HT-29 (cell line): ENCODE results near the gene BMERB1. TPM values are rescaled to one million over a fixed set of nuclear protein-coding genes. Genes with fewer than 3 reads are reported as not detected.
"Not testable (repeated sequence)": the region's sequence is repeated elsewhere in the genome, so short reads cannot be mapped to it uniquely, and the experiment has no call there.

ENCODE experiments used
- DNase-seq: peaks from one replicate; pipeline ENCODE4 v3.0.0-alpha.2; 2015; ENCODE audit warnings: low spot score
- total RNA-seq: library from RNA; depleted of rRNA; stranded (reverse); fragments of >200 nt; shearing (Covaris generic); gene quantifications from 2 replicates; pipeline ENCODE4 v1.2.3, GENCODE V29; 2014

BMERB1 gene
- total RNA-seq, 1 experiment from 2014 or later = 0.61 TPM

DNA sequence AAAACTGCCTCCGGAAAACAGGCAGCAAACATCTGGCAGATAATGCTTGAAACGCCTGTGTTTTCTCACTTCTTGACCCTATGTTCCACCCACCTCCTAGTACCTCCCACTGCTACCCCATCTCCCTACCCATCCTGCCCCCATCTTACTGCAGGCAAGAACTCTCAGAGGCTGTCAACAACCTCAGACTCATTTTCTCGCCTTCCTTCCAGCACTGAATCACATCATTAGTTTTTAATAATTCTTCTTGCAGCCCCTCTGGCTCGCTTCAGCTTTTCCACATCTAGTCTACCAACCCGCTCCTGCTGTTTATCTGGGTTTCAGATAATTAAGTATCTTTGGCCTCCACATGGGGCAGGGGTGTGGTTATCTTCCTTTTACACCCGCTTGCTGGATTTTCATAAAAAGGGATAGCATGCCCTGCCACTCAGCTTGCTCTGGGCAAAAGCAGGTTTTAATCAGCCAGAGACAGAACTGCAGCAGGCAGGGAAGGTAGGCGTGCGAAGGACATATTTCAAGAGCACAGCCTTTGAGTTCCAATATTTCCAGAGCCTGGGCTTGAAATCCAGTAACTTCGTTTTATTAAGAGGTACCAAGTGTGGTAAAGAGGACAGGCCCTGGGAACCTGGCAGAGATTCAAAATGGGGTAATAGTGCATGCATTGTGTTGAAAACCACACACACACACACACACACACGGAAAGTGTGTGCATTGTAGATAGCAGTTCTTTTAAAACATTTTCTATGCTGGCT lies 87.5 kb downstream of the BMERB1 start:
- DNase-seq = no peak

DNA sequence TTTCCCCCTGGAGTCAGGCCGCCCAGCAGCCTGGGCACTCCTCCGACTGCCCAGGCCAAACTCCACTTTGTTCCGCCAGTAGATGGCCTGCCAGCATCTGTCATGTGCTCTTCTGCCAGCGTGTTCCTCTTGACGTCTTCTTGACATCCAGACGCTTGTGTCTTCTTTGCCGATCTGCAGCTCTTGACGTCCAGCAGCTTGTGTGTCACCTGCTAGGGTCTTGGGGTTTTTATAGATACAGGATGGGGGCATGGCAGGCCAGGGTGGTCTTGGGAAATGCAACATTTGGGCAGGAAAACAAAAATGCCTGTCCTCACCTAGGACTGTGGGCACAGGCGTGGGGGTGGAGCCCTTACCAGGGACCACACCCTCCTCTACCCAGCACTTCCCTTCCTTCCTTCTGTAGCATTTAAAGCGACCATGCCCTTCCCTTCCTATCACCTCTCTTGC lies 88.7 kb downstream of the BMERB1 start:
- DNase-seq = peak; percentile 68

DNA sequence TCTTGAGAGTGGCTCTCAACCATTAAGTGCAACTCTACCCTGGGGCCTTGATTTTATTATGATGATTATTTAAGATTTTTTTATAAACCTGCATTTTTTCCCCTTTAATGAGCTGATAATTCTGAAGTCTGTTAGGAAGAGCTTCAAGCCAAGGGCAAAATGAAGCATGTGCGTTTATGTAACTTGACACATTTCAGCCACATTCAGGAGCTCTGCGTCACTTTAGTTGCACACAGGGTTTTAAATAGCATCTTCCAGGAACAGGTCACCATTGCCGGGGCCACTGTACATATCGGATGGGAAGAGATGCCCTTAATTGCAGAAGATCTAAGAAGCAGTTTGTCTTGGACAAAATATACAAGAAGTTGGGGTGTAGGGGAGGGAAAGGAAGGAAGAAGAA lies 89.6 kb downstream of the BMERB1 start:
- DNase-seq = no peak

DNA sequence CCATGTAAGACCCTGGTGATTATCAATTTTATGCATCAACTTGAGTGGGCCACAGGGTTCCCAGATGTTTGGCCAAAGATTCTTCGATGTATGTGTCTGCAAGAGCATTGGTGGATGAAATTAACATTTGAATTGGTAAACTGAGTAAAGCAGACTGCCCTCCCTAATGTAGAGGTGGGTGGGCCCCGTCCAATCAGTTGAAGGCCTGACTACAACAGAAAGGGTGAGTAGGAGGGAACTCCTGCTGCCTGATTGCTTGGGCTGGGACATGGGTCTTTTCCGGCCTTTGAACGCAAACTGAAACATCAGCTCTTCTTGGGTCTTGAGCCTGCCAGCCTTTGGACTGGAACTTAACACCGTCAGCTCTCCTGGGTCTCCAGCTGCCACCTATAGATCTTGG lies 90.6 kb downstream of the BMERB1 start:
- no peak for DNase-seq

DNA sequence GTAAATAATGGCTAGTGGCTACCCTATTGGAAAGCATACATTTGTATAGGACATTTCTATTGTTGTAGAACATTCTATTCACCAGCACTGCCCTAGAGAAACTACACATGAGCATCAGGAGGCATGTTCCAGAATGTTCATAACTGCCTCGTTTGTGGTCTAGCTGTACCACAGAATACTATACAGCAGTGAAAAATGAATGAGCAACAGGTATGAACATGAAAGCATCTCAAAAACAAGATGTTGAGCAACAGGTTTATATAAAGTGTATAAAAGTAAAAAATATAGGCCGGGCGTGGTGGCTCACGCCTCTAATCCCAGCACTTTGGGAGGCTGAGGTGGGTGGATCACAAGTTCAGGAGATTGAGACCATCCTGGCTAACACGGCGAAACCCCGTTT lies 91.7 kb downstream of the BMERB1 start:
- no peak for DNase-seq

DNA sequence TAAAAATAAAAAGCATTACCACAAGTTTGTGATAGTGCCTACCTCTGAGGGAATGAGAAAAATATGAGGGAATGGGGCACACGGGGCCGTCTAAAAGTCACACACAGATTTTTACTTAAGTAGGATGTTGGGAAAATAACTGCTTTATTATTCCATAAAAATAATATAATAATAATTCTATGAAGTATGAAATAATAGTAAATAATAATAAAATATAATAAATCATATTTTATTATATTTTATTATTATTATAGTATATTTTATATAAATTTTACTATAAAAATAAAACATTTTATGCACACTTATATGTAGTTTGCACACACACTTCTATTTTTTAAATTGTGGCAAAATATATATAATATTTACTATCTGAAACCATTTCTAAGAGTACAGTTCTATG lies 92.3 kb downstream of the BMERB1 start:
- DNase-seq = no peak

DNA sequence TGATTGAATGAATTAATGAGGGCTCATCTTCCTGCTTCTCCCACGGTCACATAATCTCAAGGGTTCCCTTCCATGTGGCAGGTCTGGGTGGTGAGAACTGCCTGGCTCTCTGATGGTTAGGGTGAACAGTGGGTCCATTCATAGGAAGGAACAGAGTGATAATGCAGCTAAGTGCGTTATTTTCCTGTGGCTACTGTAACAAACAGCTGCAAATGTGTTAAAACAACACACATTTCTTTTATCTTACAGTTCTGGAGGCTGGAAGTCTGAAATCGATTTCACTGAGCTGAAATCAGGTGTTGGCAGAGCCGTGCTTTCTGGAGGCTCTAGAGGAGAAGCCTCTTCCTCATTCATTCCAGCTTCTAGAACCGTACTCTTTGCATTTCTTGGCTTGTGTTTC lies 95.3 kb downstream of the BMERB1 start:
- no peak for DNase-seq

DNA sequence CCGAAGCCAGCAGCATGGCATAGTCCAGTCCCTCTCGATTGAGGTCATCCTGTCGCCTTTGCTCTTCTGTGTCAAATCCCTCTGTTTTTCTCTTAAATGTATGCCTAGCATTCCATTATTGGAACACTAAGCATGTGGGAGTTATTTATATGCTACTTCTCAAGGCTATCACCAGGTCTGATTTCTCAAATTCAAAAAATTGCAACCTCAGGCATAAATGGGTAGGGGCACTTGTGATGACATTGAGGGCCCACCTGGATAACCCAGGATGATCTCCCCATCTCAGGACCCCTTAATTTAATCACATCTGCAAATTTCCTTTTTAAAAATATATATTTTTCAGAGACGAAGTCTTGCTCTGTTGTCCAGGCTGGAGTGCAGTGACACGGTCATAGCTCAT lies 95.7 kb downstream of the BMERB1 start:
- no peak for DNase-seq

DNA sequence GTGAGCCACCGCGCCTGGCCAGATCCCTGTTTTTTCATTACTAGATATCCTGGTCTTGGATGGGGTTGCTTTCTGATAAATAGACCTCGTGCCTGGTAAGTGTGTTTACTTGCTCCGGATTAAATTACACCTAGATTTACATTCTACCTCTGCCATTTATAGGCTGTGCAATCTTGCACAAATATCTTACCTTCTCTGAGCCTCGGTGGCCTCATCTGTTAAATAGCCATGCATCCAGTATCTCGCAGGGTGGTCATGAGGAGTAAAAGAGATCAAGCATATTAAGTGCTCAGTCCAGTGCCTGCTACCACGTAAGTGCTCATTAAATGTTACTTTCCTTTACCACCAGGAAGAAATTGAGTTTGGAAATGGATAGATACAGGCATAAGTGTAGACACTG lies 98.4 kb downstream of the BMERB1 start:
- DNase-seq = no peak

DNA sequence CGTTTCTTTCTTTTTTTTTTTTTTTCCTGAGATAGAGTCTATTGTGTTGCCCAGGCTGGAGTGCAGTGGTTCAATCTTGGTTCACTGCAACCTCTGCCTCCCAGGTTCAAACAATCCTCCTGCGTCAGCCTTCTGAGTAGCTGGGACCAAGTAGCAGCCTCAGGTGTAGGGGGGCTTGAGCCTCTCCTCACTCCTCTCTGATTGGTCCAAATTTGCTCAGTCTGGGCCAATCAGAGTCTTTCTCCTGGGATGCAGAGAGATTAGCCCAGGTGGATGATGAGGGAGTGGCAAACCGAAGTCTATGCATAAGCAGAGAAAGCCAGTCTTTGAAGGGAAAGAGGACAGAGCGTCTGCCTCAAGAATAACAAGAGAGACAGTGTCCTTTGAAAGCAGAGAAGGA lies 99.0 kb downstream of the BMERB1 start:
- no peak for DNase-seq

DNA sequence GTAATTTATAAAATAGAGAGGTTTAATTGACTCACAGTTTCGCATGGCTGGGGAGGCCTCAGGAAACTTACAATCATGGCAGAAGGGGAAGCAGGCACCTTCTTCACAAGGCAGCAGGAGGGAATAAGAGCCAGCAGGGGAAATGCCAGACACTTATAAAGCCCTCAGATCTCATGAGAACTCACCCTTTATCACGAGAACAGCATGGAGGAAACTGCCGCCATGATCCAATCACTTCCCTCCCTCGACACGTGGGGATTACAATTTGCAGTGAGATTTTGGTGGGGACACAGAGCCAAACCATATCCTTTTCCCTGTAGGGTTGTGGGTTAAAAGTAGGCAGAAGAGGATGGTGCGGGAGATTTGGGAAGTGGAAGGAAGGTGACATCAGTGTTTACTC lies 101.4 kb downstream of the BMERB1 start:
- no peak for DNase-seq

DNA sequence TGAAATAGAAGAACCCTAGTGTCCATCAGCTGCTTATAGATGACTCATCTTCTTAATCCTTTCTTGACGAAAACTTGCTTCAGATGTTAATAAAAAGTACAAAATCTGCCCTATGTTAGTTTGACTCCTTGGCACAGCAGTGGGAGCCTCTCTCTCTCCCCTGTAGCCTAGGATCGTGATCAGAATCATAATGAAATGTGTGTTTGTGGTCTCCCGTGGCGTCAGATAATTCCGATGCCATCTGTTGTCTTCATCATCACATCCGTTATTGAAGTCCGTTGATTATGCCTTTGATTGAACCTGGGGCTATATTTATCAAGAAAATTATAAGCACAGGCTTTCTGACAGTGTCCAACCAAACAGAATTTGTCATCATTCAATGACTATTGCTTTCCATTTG lies 102.5 kb downstream of the BMERB1 start:
- no peak for DNase-seq

DNA sequence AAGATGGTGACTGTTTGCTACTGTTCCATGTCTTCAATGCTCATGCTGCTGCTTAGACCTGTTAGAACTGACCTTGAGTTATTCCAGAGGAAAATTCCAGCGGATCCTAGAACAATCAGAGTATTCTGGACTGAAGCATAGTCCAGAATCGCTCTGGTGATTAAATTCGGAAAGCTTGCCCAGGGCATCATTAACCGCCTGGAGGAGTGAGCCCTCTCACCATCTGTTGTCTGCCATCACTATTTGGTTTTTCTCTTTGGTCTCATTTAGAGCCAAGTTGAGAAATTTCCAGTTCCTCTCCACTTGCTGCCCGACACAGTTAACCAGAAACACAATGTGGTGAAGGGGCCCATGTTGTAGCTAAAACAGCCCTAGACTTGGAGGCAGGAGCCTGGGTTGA lies 104.1 kb downstream of the BMERB1 start:
- no peak for DNase-seq

DNA sequence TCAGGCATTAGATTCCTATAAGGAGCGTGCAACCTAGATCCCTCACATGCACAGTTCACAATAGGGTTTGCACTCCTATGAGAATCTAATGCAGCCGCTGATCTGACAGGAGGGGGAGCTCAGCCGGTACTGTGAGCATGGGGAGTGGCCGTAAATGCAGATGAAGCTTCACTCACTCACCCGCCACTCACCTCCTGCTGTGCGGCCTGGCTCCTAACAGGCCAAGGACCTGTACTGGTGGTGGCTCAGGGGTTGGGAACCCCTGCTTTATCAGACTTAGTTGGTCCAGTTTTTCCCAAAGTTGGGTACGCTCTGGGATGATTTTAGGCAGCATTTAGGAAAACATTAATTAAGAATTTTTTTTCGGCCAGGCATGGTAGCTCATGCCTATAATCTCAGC lies 104.8 kb downstream of the BMERB1 start:
- DNase-seq = peak; percentile 38

DNA sequence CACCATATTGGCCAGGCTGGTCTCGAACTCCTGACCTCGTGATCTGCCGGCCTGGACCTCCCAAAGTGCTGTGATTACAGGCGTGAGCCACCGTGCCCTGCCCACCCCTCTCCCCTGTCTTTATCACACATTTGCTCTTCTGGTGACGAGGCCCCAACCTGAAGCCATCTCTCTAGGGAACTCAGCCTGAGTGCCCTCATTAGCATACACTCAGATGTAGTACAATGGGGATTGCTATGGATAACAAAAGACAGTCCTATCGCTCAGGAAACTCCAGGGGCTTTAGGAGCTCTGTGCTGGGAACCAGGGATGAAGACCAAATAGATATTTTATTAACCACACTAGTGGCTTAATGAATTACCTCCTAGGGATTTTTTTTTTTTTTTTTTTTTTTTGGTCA lies 107.9 kb downstream of the BMERB1 start:
- DNase-seq = no peak

DNA sequence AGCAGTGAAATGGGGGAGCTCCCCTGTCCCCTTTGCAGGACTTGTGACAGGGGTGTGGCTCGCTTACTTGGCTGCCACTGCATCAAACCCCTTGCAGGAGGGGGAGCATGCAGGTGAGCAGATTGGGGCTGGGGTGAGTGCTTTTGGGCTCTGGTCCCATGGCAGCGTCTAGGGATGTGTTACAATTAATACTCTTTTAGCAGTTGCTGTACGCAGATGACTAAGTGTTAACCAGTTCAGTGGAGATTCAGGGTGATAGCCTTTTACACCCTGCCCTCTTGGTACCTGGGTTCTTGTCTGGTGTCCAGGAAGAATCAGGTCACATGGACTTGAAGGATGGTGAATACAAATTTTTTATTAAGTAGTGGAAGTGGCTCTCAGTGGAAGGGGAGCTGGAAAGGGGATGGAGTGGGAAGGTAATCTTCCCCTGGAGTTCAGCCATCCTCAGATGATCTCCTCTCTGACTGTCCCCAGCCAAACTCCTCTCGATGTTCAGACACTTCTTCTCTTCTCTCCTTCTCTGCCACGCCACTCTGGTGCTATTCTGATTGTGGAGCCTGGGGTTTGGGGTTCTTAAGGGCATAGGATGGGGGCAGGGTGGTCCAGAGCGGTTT lies 108.5 kb downstream of the BMERB1 start:
- no peak for DNase-seq

DNA sequence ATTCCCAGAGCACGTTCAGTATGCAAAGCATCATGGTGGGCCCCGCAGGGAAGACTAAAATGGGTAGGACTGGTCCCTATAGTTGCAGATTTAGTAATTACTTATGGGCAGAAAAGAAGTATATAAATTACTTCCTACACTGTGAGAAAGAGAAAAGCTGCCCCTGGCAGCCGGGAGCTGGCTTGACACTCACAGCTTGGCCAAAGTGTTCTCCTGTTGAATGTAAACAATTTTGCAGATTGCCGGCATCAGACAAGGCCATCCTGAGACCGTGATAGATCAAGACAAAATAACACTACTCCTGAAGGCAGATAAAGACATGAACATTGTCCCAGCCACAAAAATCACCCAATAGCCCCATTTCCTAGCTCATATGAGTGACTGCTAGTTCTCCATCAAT lies 110.0 kb downstream of the BMERB1 start:
- DNase-seq = no peak

DNA sequence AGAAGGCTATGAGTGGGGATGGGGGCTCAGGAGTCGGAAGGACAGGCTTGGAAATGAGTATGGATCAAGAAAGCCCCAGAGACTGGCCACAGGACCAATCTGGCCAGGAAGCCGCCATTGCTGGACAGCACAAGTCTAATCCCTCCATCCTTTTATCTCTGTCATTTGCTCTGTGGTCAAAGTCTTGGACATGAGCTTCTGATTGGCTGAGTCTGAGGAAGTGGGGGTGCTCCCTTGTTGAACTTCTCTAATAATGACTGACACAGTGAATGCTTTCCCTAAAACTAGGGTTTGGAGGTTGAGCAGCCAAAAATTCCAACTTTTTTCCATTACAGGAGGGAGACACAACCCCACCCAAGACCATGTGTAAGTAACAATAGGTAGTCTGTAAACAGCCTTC lies 111.2 kb downstream of the BMERB1 start:
- no peak for DNase-seq

DNA sequence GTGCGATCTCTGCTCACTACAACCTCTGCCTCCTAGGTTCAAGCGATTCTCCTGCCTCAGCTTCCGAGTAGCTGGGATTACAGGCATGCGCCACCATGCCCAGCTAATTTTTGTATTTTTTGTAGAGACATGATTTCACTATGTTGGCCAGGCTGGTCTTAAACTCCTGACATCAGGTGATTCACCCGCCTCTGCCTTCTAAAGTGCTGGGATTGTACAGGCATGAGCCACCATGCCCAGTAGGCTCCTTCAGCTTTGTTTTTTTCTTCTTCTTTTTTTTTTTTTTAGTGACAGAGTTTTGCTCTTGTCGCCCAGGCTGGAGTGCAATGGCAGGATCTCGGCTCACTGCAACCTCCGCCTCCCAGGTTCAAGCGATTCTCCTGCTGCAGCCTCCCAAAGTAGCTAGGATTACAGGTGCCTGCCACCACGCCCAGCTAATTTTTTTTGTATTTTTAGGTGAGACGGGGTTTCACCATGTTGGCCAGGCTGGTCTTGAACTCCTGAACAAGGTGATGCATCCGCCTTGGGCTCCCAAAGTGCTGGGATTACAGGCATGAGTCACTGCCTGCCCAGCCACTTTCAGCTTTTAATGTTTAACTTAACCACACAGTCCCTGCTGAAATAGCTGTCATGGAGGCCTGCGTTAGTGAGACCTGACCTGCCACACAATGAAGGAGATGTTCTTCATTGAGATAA lies 112.8 kb downstream of the BMERB1 start:
- DNase-seq = not testable (repeated sequence)

DNA sequence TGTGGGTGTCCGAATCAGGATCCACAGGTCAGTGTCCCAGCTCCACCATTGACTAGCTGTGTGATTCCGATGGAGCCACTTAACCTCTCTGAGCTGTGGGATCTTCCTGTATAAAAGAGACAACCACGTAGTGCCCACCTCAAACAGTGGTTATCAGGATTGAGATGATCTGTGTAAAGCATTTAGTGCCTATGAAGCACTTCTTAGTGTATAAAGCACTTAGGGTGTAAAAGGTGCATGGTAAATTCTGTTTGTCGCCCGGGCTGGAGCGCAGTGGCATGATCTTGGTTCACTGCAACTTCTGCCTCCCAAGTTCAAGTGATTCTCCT lies 113.3 kb downstream of the BMERB1 start:
- DNase-seq = no peak

DNA sequence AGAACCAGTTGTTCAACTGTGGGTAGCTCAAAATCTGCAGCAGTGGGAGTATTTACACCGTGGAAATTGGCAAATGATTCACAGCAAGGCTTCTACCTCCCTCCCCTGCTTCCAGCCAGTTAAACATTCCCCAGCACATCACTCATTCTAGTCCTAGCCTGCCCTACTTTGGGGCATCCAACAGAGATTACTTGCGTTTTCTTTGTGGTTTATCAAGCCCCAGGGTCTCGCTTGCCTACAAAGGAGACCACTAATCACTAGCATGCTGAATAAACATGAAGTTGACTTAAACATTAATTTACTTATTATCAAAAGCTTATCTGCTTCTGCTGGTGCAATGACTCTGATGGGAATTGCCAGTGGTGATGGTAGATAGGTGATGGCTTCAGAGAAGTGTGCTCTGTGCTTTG lies 114.1 kb downstream of the BMERB1 start:
- DNase-seq = no peak

DNA sequence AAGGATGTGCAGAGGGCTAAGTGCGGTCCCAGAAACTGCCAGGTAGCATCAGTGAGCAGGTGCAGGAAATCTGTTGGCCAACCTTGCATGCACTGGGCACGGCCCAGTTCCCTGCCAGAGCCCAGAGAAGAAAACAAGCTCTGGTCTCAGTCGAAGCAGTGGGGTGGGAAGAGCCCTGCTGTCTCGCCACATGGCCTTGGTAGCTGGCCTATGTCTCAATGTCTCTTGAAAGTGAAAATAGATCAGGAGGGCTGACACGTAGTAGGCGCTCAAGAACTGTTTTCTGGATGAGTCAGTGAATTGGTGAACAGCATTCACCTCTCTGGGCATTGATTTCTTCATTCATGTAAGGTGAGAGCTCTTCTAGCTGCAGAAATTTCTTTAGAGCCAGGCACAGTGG lies 118.1 kb downstream of the BMERB1 start:
- no peak for DNase-seq
